NCI-H2107 (cell line): ENCODE measurements around the gene MYPN.
"Not testable (repeated sequence)": the region's sequence is repeated elsewhere in the genome, so short reads cannot be mapped to it uniquely, and the experiment has no call there.

ENCODE experiments used
- DNase-seq: peaks from one replicate; lab custom pipeline; 2025; lab: John Stamatoyannopoulos, UW

The MYPN gene, protein sequence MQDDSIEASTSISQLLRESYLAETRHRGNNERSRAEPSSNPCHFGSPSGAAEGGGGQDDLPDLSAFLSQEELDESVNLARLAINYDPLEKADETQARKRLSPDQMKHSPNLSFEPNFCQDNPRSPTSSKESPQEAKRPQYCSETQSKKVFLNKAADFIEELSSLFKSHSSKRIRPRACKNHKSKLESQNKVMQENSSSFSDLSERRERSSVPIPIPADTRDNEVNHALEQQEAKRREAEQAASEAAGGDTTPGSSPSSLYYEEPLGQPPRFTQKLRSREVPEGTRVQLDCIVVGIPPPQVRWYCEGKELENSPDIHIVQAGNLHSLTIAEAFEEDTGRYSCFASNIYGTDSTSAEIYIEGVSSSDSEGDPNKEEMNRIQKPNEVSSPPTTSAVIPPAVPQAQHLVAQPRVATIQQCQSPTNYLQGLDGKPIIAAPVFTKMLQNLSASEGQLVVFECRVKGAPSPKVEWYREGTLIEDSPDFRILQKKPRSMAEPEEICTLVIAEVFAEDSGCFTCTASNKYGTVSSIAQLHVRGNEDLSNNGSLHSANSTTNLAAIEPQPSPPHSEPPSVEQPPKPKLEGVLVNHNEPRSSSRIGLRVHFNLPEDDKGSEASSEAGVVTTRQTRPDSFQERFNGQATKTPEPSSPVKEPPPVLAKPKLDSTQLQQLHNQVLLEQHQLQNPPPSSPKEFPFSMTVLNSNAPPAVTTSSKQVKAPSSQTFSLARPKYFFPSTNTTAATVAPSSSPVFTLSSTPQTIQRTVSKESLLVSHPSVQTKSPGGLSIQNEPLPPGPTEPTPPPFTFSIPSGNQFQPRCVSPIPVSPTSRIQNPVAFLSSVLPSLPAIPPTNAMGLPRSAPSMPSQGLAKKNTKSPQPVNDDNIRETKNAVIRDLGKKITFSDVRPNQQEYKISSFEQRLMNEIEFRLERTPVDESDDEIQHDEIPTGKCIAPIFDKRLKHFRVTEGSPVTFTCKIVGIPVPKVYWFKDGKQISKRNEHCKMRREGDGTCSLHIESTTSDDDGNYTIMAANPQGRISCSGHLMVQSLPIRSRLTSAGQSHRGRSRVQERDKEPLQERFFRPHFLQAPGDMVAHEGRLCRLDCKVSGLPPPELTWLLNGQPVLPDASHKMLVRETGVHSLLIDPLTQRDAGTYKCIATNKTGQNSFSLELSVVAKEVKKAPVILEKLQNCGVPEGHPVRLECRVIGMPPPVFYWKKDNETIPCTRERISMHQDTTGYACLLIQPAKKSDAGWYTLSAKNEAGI (N-terminal part only)

DNA sequence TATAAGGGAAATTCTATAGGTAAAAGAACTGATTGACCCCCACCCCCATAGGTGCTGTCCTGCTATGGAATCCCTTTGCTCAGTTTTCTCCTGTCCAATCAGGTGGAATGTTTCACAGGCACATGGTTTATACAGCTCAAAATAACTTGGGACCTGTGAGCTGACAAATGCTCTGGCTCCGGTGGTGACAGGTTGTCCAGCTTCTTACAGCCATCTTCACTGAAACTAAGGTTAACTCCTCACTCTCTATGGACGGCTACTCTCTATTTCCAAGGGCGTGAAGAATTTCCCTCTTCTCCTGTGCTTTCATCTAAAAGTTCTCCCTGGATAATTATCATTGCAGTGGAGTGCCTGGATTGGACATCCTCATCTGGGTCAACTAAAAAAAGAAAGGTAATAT, at the start of gene MYPN:
TSS of gene MYPN (plus strand) at position 158 of the 400 bp plus-strand sequence. CDS start 11,951 bp downstream, outside the sequence.
- no peak for DNase-seq

DNA sequence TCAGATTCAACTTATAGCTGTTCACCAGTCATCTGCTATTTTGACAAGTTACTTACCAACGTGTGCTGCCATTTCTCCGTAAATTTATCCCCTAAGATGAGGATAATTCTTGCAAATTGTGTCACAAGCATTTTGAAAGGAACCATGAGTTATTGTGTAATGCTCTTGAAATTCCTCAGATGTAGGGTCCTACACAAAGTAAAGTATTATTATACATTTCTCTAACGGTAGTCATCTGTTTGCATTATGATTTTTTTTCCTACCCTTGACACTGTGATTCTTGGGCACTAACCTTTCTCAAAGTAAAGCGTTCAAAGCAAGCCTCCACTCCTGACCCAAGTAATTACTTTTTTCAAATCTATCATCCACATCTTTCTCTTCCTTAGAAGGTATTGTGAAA, 42.3 kb upstream of the MYPN start:
- no peak for DNase-seq

DNA sequence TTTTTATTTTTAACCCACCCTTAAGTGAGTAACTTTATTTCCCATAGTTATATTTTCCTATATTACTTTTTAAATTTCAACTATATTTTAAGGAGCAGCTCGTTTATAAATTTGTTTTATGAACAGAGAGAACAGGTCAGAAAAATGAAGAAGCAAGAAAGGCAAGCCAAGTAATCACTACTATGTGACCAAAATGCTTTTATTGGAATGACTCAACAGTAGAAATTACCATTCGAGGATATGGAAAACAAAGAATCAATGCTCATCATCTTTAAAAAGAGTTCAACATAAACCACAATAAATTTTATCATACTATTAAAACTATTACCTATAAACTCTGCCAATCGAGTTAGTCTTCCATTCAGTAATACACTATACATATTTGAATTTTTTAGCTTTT, 41.8 kb upstream of the MYPN start:
- DNase-seq: no peak

DNA sequence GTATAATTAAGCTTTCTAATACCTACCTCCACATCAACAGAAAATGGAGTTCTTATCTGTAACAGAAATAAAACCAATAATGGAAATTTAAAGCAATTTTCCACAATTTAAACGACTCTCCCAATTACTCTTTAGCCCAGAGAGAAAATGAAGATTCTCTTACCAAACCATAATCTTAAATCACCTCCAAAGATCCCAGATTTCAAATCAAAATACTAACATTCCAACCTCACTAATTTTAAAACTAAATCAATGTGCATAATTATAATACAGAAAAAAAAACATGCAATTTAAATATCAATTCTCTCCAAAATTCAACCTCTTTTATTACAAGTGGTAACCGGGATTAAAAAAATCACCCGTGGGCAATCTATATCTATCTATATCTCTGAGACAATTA, 35.7 kb upstream of the MYPN start:
- DNase-seq: no peak

DNA sequence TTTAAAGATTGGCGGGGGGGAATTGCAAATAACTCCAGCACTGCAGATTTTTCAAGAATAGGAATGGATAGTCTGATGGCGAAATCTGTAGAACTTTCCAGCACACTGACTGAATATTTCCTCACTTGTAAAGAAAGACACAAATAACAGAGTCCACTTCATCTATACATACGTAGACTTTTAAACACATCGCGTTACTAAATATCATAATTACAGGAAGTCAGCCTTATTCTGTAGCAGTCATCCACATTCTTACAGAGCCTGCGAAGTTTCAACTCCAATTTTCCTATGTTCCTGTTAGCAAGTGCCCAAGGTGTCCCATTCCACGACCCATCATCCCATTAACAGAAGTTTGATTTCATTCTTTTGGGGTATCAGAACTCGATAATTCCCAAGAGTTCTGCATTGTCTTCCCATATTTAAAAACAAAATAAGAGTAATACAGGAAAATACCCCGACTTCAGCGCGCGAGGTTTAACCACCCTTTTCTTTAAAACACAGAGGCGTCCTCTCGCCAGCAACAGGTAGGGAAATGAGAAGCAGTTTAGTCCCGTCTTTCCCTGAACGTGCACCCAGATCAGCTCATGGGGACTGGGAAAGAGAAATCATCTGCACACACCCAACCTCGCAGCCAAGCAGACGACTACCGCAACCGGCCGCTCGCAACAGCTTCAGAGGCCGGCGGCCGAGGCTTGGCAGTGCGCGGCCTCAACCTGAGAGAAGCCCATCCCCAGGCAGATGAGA, 35.1 kb upstream of the MYPN start:
- DNase-seq: no peak

DNA sequence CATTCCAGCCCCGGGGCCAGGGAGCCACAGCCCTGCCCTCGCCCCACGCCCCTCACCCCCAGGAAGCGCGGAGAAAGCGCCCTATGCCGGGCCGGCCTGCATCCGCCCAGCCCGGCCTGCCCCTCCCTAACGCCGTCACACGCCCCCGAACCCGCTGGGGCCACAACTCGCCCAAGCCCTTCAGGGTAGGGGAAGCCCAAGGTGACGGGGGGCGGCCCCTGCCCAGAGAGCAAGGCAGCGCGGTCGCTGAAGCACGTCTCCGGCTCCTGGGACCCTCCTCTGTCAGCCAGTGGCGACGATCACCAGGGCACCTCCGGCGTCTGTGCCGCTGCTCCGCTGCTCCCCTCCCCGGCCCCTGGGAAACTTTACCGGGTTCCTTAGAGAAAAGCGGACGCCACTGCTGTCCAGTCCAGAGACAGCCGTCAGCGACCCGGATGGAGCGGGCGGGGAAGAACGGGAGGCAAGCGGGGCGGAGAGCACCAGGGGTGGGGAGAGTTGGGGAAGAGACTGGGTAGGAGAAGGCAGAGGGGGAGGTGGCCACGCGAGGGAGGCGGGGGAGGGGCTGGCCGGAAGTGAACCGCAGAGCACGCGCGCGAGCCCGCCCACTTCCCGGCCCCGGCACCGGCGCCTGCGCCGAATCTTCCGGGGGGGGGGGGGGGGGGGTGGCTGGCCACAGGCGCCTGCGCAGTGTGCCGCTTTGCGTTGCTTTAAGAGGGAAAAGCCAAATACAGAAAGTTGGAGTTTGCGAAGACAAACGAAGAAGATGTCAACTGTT, 34.3 kb upstream of the MYPN start, which contains the start of gene HERC4:
TSS of gene HERC4 (minus strand) at position 509 of the 775 bp plus-strand sequence. CDS start 2,175 bp downstream, outside the sequence.
- peak; percentile 68 for DNase-seq

DNA sequence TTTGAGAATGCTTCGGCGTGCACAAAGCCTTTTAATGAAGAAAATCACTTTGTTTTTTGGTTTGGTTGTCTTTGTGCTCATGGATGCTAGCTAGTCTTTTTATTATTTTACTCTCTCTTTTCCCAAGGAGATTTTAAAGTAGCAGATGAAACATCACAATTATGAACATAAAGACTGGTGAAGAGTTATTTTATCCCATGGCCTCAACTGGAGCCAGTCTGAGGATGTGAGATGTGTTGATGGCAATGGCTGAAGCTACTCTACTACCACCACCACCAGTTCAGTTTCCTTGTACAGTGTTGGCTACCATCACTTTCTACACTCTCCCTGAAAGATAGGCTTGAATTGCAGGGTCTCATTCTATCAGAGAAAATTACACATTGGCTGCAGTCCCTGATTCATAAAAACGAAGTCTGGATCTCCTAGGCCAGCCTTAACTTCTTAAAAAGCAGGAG, 33.7 kb upstream of the MYPN start:
- DNase-seq: no peak

DNA sequence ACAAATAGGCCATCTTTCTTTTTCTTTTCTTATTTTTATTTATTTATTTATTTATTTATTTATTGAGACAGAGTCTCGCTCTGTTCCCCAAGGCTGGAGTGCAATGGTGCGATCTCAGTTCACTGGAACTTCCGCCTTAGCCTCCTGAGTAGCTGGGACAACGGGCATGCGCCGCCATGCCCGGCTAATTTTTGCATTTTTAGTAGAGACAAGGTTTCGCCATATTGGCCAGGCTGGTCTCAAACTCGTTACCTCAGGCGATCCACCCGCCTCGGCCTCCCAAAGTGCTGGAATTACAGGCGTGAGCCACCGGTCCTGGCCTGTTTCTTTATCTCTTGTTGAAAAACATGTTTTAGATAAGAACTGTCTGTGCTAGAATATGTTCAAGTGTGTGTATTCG, 33.2 kb upstream of the MYPN start:
- DNase-seq: not testable (repeated sequence)

DNA sequence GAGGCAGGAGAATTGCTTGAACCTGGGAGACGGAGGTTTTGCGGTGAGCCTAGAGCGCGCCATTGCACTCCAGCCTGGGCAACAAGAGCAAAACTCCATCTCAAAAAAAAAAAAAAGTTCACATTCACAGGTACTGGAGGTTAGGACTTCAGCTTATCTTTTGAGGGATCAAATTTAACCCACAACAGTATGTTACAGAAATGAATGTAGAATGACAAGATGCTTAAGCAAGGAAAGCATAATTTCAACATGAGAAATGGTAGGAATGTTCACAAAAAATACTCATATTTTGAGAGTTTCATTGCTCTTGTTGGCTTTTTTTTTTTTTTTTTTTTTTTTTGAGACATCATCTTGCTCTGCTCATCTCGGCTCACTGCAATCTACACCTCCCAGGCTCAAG, 32.3 kb upstream of the MYPN start:
- no peak for DNase-seq

DNA sequence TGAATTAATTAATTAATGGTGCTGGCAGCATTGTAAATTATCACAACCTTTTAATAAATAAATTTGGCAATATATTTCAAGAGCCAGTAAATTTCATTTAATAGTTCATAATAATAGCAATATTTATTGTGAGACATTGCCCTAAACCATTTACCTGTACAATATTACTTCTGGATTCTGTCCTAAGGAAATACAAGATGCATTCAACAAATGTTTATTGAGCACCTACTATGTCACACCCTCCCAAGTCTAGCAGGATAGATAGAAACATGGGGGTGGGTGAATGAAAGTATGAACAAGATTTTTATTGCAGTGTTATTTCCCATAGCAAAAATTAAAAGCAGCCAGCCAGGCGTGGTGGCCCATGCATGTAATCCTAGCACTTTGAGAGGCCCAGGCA, 29.9 kb upstream of the MYPN start:
- no peak for DNase-seq

DNA sequence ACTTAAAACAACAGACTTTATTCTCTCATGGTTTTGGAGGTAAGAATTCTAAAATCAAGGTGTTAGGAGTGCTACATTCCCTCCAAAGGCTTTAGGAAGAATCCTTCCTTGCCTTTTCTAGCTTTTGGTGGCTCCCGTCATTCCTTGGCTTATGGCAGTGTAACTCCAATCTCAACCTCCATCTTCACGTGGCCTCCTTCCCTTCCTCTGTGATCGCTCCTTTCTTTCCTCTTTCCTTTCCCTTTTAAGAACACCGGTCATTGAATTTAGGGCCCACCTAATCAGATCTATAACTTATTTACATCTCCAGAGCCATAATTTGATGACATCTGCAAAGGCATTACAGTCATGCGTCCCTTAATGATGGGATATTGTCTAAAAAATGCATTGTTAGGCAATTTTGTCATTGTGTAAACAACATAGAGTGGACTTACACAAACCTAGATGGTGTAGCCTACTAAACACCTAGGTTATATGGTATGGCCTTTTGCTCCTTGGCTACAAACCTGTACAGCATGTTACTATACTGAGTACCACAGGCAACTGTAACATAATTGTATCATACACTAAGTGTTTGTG, 28.3 kb upstream of the MYPN start:
- DNase-seq: no peak

DNA sequence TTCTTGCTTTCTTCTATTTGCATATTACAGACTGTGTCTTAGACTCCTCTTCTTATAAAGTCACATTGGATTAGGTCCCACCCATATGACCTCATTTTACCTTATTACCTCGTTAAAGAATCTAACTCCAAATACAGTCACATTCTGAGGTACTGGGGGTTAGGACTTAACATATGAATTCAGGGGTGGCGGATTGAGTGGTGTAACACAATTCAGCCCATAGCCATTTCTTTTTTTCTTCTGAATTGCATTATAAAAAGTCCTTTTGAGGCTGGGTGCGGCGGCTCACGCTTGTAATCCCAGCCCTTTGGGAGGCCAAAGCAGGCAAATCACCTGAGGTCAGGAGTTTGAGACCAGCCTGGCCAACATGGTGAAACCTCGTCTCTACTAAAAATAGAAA, 27.4 kb upstream of the MYPN start:
- DNase-seq: no peak

DNA sequence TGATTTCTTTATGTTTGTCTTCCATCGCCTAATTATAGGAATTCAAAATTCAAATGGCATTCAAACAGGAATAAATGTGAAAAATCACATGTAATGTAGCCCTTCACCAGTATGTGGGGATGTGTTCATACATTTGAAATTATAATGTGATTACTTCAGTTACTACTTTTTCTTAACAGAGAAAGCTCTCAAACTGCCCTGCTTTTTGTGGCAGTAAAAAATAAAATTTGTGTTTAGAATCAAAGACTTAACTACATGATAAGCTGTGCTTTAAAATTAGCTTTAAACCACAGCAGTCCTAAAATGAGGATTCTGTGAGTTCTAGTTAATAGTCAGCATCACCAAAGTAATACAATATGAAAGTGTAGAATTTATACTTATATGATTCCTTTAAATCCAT, 26.4 kb upstream of the MYPN start:
- no peak for DNase-seq

DNA sequence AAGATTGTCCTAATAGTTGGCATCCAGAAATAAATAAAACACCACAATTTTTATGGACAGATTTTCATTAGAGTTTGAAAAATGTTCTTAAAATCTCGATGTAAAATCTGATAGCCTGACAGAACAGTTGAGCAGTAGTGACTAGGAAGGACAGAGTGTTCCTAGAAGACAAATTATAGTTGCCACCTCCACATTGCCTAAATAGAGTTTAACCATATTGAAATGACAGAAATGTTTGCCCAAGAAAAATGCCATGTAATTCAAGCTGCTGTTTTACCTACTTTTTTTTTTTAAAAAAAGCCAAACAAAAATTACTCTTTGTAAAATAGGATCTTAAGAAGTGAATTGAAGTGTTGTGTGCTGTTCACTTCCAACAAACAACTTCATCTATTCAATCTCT, 25.3 kb upstream of the MYPN start:
- no peak for DNase-seq

DNA sequence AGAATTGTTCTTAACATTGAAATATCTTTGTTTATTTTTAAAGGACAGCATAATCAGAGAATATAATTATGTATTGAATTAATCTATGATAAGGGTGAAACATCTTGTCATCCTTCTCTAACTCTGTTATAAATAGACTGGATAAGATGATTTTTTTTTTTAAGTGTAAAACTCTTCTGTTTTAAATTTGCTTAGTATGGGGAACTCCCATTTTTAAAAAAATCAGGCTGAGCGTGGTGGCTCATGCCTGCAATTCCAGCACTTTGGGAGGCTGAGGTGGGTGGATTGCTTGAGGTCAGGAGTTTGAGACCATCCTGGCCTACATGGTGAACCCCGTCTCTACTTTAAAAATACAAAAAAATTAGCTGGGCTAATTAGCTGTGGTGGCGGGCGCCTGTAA, 24.8 kb upstream of the MYPN start:
- DNase-seq: no peak

DNA sequence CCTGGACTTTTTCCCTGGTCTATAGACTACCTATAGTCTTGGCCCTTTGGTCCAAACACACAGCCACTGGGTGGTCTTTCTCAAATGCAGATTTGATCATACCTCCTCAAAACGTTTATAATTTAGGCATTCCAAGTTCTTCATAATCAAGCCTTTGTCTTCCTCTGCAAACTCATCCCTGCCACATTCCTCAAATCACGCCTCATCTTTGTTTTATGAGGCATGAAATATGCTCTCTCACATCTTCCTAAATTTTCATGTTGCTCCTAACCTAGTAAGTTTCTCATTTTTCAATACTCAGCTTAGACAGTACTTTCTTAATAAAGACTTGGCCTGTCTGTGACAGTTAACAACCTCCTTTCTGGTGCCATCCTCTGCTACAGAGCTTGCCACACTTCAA, 23.3 kb upstream of the MYPN start:
- DNase-seq: no peak

DNA sequence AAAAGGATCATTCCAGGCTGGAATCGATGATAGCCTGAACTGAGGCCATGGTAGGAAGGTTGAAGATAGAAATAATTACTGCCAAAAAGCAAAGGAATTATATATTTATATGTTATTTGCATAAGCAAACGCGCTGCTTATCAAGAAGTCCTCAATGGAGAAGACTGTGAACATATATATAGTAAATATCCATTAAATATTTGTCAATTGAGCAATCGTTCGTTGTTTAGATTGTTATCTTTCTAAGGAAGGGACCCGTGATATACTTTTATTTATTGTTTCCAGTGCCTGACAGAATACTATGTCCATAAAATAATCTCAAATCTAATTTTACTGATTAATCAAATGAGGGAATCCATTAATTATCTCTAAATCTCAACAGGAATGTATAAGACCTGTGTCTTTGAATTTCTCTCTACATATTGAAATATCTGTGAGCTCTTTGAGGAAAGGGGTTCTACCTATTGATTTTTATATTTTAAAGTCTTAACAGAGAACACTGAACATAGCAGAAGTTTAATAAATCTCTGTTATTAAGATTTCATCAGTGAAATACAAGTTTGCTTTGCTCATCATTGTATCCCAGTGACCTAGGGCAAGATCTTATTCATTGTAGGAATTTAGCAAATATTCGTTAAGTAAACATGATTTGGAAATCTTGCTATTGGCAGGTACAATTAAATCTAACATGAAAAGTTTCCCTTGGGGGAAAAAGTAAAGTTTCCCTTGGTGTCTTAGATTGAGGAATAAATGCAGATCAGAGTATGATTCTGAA, 22.2 kb upstream of the MYPN start:
- no peak for DNase-seq

DNA sequence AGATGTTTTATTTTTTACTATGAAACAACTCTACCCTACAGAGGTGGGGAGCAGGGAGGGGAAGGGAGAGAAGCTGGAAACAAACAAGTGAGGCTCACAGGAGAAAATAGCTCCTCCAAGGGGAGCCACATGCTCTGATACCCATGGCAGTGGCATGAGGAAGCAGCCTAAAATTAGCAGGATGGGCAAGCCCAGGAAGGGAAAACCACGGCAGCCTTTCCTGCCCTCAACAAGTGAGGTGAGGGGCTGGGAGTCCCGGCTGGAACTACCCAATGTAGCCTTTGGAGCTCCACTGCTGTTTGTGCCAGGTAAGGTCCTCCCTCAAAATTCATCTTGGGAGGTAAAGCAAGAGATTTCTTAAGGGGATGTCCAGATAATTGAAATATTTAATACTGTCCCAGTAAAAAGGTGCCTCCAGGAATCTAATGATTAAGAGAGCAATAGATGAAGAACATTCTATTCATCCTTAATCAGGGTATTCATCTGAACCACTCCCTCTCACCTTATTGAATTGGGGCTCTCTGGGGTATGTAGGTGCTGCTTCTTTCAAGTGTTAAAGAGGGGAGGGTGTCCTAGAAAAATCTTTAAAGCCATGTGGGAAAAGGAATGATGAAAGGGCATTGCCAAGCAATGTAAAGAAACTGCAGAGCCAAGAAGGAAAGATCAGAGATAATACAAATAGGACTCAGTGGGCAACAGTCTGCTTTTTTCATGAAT, 21.4 kb upstream of the MYPN start:
- DNase-seq: no peak

DNA sequence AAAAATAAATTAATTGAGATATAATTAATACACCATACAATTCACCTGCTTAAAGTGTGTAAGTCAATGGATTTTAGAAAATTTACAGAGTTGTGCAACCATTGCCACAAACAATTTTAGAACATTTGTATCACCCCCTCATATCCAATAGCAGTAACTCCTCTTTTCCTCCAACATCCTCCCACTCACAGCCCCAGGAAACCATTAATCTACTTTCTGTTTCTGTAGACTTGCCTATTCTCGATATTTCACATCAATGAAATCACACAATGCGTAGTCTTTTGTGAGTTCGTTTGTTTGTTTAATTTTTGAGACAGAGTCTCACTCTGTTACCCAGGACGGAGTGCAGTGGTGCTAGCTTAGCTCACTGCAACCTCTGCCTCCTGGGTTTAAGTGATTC, 20.5 kb upstream of the MYPN start:
- no peak for DNase-seq
